ENCODE data around the gene RIMKLB. TPM values are rescaled to one million over a fixed set of nuclear protein-coding genes. Genes with fewer than 3 reads are reported as not detected.

Gene RIMKLB
- total RNA-seq, 1 donor: 15.1 TPM

DNA sequence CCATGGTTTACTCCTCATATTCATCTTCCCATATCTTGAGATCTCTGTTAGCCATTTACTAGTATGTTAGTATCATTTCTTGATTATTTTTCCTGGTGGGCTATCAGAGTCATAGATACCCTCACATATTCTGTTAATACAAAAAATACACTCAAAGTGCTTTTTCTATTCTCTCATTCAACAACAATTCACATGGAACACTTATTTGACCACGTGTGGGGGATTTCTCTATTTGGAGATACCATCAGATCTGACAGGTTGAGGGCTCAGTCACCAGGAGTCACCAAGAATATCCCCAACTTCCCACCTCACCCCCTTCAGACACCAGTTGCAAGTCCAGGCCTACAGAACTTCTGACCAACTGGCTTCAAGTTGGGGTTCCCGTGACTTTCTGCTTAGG is 72.7 kb downstream of the RIMKLB start:
- no peak overlapping the region for H3K4me3 ChIP-seq (ENCODE audit: low read depth, low read length)
- TF ChIP-seq, protein P1, sequence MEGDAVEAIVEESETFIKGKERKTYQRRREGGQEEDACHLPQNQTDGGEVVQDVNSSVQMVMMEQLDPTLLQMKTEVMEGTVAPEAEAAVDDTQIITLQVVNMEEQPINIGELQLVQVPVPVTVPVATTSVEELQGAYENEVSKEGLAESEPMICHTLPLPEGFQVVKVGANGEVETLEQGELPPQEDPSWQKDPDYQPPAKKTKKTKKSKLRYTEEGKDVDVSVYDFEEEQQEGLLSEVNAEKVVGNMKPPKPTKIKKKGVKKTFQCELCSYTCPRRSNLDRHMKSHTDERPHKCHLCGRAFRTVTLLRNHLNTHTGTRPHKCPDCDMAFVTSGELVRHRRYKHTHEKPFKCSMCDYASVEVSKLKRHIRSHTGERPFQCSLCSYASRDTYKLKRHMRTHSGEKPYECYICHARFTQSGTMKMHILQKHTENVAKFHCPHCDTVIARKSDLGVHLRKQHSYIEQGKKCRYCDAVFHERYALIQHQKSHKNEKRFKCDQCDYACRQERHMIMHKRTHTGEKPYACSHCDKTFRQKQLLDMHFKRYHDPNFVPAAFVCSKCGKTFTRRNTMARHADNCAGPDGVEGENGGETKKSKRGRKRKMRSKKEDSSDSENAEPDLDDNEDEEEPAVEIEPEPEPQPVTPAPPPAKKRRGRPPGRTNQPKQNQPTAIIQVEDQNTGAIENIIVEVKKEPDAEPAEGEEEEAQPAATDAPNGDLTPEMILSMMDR (IDR thresholded peaks at IDR 0.05; ENCODE audit: insufficient read depth, low read depth, low read length): no peak
- no peak for DNase-seq (ENCODE audit: low read depth)

DNA sequence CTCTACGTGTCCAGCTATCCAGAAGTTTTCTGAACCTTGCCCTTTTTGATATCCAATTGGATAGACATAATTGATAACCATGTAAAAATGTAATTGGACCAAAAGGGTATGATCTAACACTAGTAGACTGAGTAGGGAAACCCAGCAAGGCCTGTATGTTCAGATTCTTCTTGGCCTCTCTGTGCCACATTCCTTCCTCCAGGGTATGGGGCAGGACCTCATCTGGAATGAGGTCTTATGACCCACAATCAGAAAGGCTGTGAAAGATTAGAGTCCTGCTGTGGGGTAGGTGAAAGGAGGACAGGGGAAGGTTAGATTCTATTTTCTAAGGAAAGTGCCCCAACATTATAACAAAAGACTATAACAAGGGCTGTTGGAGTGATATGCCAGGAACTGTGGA is 73.3 kb downstream of the RIMKLB start:
- no peak for DNase-seq (ENCODE audit: low read depth)
- TF ChIP-seq, protein P1 (IDR thresholded peaks at IDR 0.05; ENCODE audit: insufficient read depth, low read depth, low read length): peak; percentile 31
- no peak overlapping the region for H3K4me3 ChIP-seq (ENCODE audit: low read depth, low read length)

DNA sequence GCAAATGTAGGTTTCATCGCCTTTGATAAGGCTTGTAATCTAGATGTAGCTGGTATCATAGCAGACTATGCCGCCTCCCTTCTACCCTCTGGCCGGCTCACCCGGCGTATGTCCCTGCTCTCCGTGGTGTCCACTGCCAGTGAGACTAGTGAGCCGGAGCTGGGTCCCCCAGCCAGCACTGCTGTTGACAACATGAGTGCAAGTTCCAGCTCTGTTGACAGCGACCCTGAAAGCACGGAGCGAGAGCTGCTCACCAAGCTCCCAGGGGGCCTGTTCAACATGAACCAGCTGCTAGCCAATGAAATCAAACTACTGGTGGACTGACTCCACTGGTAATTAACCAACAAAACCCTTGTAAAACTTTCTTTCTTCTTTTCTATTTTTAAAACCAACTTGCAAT is 75.7 kb downstream of the RIMKLB start:
- TF ChIP-seq, protein P1 (IDR thresholded peaks at IDR 0.05; ENCODE audit: insufficient read depth, low read depth, low read length): no peak
- DNase-seq (ENCODE audit: low read depth): no peak

DNA sequence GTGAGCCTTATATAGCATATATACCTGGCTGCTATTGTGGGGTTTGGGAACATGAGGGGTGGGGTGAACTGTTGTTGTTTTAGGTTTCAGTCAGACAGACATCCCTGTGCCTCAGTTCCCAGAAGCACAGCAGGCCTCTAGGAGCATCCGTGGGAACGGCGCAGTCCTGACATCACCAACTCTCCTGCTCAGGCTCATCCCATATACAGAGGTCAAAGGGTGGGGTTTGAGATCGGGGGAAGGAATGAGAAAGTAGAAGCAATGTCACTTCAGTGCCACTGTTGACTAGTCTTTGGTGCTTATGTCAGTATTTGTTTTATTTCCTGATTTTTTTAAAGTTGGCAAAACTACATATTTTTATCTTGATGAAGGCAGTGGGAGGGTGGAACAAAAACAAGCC is 81.5 kb downstream of the RIMKLB start:
- no peak overlapping the region for H3K4me3 ChIP-seq (ENCODE audit: low read depth, low read length)
- TF ChIP-seq, protein P1 (IDR thresholded peaks at IDR 0.05; ENCODE audit: insufficient read depth, low read depth, low read length): no peak
- DNase-seq (ENCODE audit: low read depth): no peak

More for the DNA sequence above, 75.7 kb downstream of the RIMKLB start:
- no peak overlapping the region for H3K4me3 ChIP-seq (ENCODE audit: low read depth, low read length)

DNA sequence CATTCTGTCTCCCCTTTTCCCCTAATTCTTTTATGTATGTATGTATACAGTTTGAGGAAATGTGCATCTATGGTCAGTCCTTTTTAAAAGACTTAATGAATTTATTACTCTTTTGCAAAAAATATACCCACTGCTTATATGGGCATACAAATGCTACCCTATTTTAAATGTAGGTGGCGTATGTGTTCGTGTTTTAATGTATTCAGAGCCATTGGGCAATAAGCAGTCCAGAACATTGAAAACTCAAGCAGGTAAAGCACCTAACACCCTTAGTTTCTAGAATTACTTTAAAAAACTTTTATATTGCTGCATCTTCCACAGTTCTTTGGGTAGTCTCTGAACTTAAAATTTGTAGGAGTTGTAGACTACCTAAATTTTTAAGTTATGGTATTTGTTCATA is 82.1 kb downstream of the RIMKLB start:
- no peak for DNase-seq (ENCODE audit: low read depth)
- no peak overlapping the region for H3K4me3 ChIP-seq (ENCODE audit: low read depth, low read length)
- TF ChIP-seq, protein P1 (IDR thresholded peaks at IDR 0.05; ENCODE audit: insufficient read depth, low read depth, low read length): no peak

DNA sequence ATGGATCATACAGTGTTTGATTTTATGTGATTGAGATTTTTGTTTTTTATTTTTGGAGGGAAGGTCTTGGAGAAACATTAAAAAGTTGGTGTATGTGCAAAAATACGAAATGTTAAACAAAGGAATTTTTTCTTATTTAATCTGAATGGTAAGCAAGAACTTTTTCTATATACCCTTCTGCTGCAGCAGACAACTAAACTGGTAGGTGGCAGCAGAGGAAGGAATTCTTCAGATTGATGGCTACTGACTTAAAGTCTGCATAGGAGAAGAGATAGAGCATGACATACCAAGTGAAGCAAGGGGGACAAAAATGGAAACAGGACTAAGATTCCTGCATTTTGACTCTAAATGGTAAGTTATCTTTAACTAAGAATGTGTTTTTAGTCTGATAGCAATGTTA is 82.6 kb downstream of the RIMKLB start:
- TF ChIP-seq, protein P1 (IDR thresholded peaks at IDR 0.05; ENCODE audit: insufficient read depth, low read depth, low read length): peak; percentile 33
- peak; percentile 29 for DNase-seq (ENCODE audit: low read depth)
- no peak overlapping the region for H3K4me3 ChIP-seq (ENCODE audit: low read depth, low read length)

DNA sequence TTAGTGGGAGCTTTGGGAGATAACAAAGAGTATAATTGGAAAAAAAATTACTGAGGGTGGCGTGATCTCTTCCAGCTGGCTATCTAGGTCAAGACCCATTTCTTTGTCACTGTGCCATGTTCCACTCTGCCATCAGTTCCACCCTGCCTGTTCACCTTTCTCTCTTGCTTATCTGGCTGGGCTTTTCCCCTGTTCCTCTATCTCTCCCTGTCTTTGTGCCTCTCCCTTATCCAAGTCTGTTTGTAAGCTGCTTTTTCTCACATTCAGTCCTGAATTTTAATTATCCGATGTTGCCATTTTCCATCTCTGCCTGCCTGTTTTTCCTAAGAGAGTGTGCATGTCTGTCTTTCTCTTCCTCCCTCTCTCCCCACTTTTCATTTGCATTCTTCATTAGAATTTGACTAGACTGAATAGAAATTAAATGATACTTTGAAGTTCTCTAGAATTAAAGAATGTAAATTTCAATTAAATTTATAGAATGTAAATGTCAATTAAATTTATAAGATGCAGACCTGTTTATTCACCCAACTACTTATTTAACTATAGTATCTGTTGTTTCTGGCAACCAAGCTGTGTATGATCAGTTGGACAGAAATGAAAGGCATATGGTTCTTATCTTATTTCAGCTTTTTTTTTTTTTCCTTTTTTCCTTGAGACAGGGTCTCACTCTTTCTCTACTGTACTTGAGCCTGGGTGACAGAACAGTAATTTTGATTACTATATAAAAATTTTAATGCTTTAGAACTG is 83.8 kb downstream of the RIMKLB start:
- H3K4me3 ChIP-seq (ENCODE audit: low read depth, low read length): no peak overlapping the region
- TF ChIP-seq, protein P1 (IDR thresholded peaks at IDR 0.05; ENCODE audit: insufficient read depth, low read depth, low read length): no peak
- DNase-seq (ENCODE audit: low read depth): no peak
